GM23338 (cell line): ENCODE data around the gene TRIO. TPM values are rescaled to one million over a fixed set of nuclear protein-coding genes. Genes with fewer than 3 reads are reported as not detected.

Experiments used
- ATAC-seq: fragments of 200-7000 bp; cut with Tn5 transposase; 3 replicates; pipeline ENCODE4 v1.9.1; 2020
- DNase-seq: peaks from one replicate; pipeline ENCODE4 v3.0.0-alpha.2; 2015; ENCODE audit warnings: low spot score
- H2AFZ ChIP-seq: fragments of 200-600 bp; sonication (generic); 2 replicates; pipeline ENCODE4 v1.8.0; 2016; ENCODE audit warnings: antibody characterized with exemption, mild to moderate bottlenecking, moderate library complexity
- H3F3A ChIP-seq: fragments of 200-600 bp; sonication (generic); replicated peaks from 2 replicates; pipeline ENCODE4 v1.8.0; 2017; ENCODE audit warnings: antibody characterized with exemption, mixed run types, low read depth
- H3K27ac ChIP-seq: fragments of 200-600 bp; sonication (generic); 2 replicates; pipeline ENCODE4 v1.6.1; 2016; ENCODE audit warnings: low read depth
- H3K27me3 ChIP-seq: fragments of 200-600 bp; sonication (generic); 2 replicates; pipeline ENCODE4 v1.8.0; 2016; ENCODE audit warnings: mild to moderate bottlenecking, mixed run types, moderate library complexity; ENCODE audit not compliant: insufficient read depth
- H3K36me3 ChIP-seq: fragments of 200-600 bp; sonication (generic); 2 replicates; pipeline ENCODE4 v1.8.0; 2016; ENCODE audit warnings: mild to moderate bottlenecking; ENCODE audit not compliant: insufficient read depth
- H3K4me1 ChIP-seq: fragments of 200-600 bp; sonication (generic); 2 replicates; pipeline ENCODE4 v1.8.0; 2016; ENCODE audit warnings: mild to moderate bottlenecking, moderate library complexity; ENCODE audit not compliant: insufficient read depth
- H3K4me2 ChIP-seq: fragments of 200-600 bp; sonication (generic); 2 replicates; pipeline ENCODE4 v1.7.1; 2017; ENCODE audit warnings: mixed run types
- H3K4me3 ChIP-seq: fragments of 200-600 bp; sonication (generic); 2 replicates; pipeline ENCODE4 v1.6.1; 2016; ENCODE audit warnings: mixed run types
- H3K79me2 ChIP-seq: fragments of 200-600 bp; sonication (generic); replicated peaks from 2 replicates; pipeline ENCODE4 v1.8.0; 2017; ENCODE audit warnings: mild to moderate bottlenecking; ENCODE audit not compliant: insufficient read depth
- H3K9me2 ChIP-seq: fragments of 200-600 bp; sonication (generic); 2 replicates; pipeline ENCODE4 v1.8.0; 2017; ENCODE audit not compliant: insufficient read depth
- H4K20me1 ChIP-seq: fragments of 200-600 bp; sonication (generic); replicated peaks from 2 replicates; pipeline ENCODE4 v1.8.0; 2017; ENCODE audit warnings: mild to moderate bottlenecking; ENCODE audit not compliant: insufficient read depth
- H3K27ac Mint-ChIP-seq: 2 replicates; pipeline ENCODE4 v1.8.0; 2020; ENCODE audit warnings: inconsistent platforms, mild to moderate bottlenecking, moderate library complexity, mixed read lengths
- H3K27me3 Mint-ChIP-seq: 3 replicates; pipeline ENCODE4 v1.8.0; 2022; ENCODE audit warnings: low read depth, mild to moderate bottlenecking, moderate library complexity, mixed read lengths, inconsistent platforms; ENCODE audit not compliant: insufficient read depth, poor library complexity
- H3K36me3 Mint-ChIP-seq: 3 replicates; pipeline ENCODE4 v1.8.0; 2021; ENCODE audit warnings: low read depth, mild to moderate bottlenecking, inconsistent platforms, moderate library complexity, mixed read lengths
- H3K4me1 Mint-ChIP-seq: 3 replicates; pipeline ENCODE4 v1.8.0; 2020; ENCODE audit warnings: mild to moderate bottlenecking, inconsistent platforms, mixed read lengths
- H3K4me3 Mint-ChIP-seq: 3 replicates; pipeline ENCODE4 v1.8.0; 2021; ENCODE audit warnings: moderate library complexity, mild to moderate bottlenecking, inconsistent platforms, mixed read lengths
- H3K9me3 Mint-ChIP-seq: 3 replicates; pipeline ENCODE4 v1.8.0; 2020; ENCODE audit warnings: moderate library complexity, mild to moderate bottlenecking, inconsistent platforms, mixed read lengths
- CREB1 ChIP-seq: fragments of 250-450 bp; sonication (Bioruptor Pico); IDR thresholded peaks from 2 replicates; pipeline ENCODE4 v1.5.0; 2020; ENCODE audit warnings: low read depth, mild to moderate bottlenecking, moderate library complexity
- CTCF ChIP-seq, 2 experiments: fragments of 200-600 bp in 1 of 2; sonication (generic) in 1 of 2; conservative IDR thresholded peaks; 2 replicates each; pipeline versions ENCODE4 v1.5.1 to v1.6.1; 2016 to 2017; ENCODE audit warnings: antibody characterized with exemption in 2 of 2, low read depth in 2 of 2, mild to moderate bottlenecking in 2 of 2, moderate library complexity in 1 of 2
- ETS1 ChIP-seq: IDR thresholded peaks from 2 replicates; pipeline ENCODE4 v1.6.1; 2016; ENCODE audit warnings: antibody characterized with exemption
- EZH2 ChIP-seq: fragments of 200-600 bp; sonication (generic); IDR thresholded peaks from one replicate; pipeline ENCODE4 v1.8.0; 2017; ENCODE audit warnings: antibody characterized with exemption, mild to moderate bottlenecking, low read depth; ENCODE audit not compliant: unreplicated experiment
- EZH2phosphoT487 ChIP-seq: fragments of 200-600 bp; sonication (generic); IDR thresholded peaks from one replicate; pipeline ENCODE4 v1.8.1; 2018; ENCODE audit warnings: antibody characterized with exemption; ENCODE audit not compliant: unreplicated experiment
- JUNB ChIP-seq: IDR thresholded peaks from one replicate; pipeline ENCODE4 v1.6.1; 2016; ENCODE audit warnings: antibody characterized with exemption; ENCODE audit not compliant: unreplicated experiment
- NANOG ChIP-seq: IDR thresholded peaks from 2 replicates; pipeline ENCODE4 v1.6.1; 2016; ENCODE audit warnings: antibody characterized with exemption, borderline replicate concordance
- POLR2AphosphoS5 ChIP-seq: IDR thresholded peaks from 2 replicates; pipeline ENCODE4 v1.6.1; 2016; ENCODE audit warnings: antibody characterized with exemption, low read depth
- REST ChIP-seq: IDR thresholded peaks from one replicate; pipeline ENCODE4 v1.6.1; 2018; ENCODE audit warnings: antibody characterized with exemption; ENCODE audit not compliant: unreplicated experiment
- STAT1 ChIP-seq: IDR thresholded peaks from one replicate; pipeline ENCODE4 v1.6.1; 2016; ENCODE audit warnings: antibody characterized with exemption; ENCODE audit not compliant: unreplicated experiment
- ZNF114 ChIP-seq: fragments of 250-450 bp; sonication (Bioruptor Pico); IDR thresholded peaks from 2 replicates; pipeline ENCODE4 v1.5.0; 2020; ENCODE audit warnings: mild to moderate bottlenecking, moderate library complexity
- ZNF462 ChIP-seq: fragments of 250-450 bp; sonication (Bioruptor Pico); IDR thresholded peaks from 2 replicates; pipeline ENCODE4 v1.5.0; 2020; ENCODE audit warnings: mild to moderate bottlenecking, moderate library complexity
- polyA plus RNA-seq: library from polyadenylated mRNA; unstranded; fragments of >200 nt; fragmentation: Nextera tagmentation; extraction: Ambion mirVana; gene quantifications from 2 replicates; pipeline ENCODE4 v1.2.1, GENCODE V29; 2016
- total RNA-seq: library from RNA; depleted of rRNA; stranded (reverse); fragments of >200 nt; shearing (Covaris generic); gene quantifications from 2 replicates; pipeline ENCODE4 v1.2.3, GENCODE V29; 2014

TRIO gene
- total and polyA plus RNA-seq, 2 experiments from 2014 or later = 13.8 to 113 TPM

- TF ChIP-seq ETS1 = no peak
- TF ChIP-seq NANOG = no peak
- no peak for TF ChIP-seq JUNB
- no peak for TF ChIP-seq CTCF (conservative IDR thresholded peaks at IDR 0.05; ENCODE audit: low read depth in 2 of 2)
- no peak for TF ChIP-seq CREB1 (CRISPR knock-in tag)
- no peak for TF ChIP-seq STAT1
- TF ChIP-seq POLR2AphosphoS5 = no peak
- TF ChIP-seq EZH2phosphoT487 = no peak
- TF ChIP-seq ZNF114 (CRISPR knock-in tag) = no peak
- TF ChIP-seq REST = no peak
- no peak for TF ChIP-seq EZH2
Measured at GRCh38 chr5:14385019-14385418, 241.9 kb downstream of the TRIO start (continued).

GRCh38 chr5:14386884-14387624 is 243.9 kb downstream of the TRIO start:
- Mint-ChIP-seq H3K27me3 (peaks cover 5% of the 10 kb centered on the region), H3K4me3 (no peak overlapping the region; the same call in 2 of the 3 replicates)
- TF ChIP-seq CREB1 (CRISPR knock-in tag) = no peak
- no peak for TF ChIP-seq STAT1
- no peak for TF ChIP-seq ZNF462 (CRISPR knock-in tag)
- no peak for TF ChIP-seq NANOG

More at GRCh38 chr5:14386884-14387624, 243.9 kb downstream of the TRIO start:
- peak; percentile 66 for ATAC-seq
- no peaks in the 10 kb centered on the region for H3K9me2 ChIP-seq
- no peaks in the 10 kb centered on the region for H3K27me3 ChIP-seq
- peak; percentile 30 for DNase-seq
- H3K36me3 ChIP-seq = peaks cover 33% of the 10 kb centered on the region
- H3K4me1 Mint-ChIP-seq = peaks cover 32% of the 10 kb centered on the region
- H2AFZ ChIP-seq = no peak overlapping the region
- H4K20me1 ChIP-seq = no peaks in the 10 kb centered on the region
- H3K9me3 Mint-ChIP-seq = no peaks in the 10 kb centered on the region
- peak overlapping the region; percentile 72; the same call in 1 of the 2 replicates for H3K27ac ChIP-seq
- H3K36me3 Mint-ChIP-seq = peaks cover 55% of the 10 kb centered on the region
- peak overlapping the region; percentile 36; the same call in 1 of the 2 replicates for H3K4me2 ChIP-seq
- no peaks in the 10 kb centered on the region for H3F3A ChIP-seq
- peak overlapping the region; percentile 86 for H3K27ac Mint-ChIP-seq
- no peaks in the 10 kb centered on the region for H3K79me2 ChIP-seq
- H3K4me3 ChIP-seq = no peak overlapping the region
- peaks cover 12% of the 10 kb centered on the region; the same call in 1 of the 2 replicates for H3K4me1 ChIP-seq
